ENCODE data around the gene SEMA7A.

DNA sequence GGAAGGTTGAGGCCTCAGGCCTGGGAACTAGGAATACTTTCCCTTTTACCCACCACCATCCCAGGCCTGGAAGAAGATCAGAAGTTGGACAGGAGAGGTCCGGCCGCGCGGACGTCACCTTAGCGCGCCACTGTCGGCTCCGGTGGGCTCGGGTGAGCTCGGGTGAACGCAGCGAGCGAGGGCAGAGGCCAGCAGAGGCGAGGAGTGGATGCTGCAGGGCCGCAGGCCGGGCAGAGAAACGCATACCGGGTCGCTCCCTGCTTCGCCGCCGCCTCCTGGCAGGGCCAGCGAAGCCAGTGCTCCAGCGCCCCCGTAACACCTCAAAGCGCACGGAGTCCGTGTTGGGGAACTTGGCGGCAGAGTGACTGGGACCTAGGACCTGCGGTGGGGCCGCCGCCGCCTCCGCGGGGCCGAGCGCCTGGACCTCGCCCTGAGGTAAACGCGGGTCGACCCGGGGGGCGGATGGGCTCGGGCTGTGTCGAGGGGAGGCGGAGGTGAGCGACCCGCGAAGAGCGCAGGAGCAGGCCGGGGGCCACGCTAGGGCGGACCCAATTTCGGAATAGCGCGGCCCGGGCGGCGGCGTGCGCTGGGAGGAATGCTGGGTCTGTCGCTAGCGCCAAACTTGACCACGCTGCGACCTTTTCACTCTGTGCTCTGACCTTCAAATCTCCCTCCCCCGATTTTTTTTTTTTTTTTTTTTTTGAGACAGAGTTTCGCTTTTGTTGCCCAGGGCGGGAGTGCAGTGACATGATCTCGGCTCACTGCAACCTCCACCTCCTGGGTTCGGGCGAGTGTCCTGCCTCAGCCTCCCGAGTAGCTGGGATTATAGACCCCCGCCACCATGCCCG is 67.9 kb downstream of the SEMA7A start:
- TF ChIP-seq POLR2A (IDR thresholded peaks at IDR 0.05; ENCODE audit: low read depth, low read length) (no peak), POLR2AphosphoS5 (IDR thresholded peaks at IDR 0.05; ENCODE audit: low read depth, low read length) (no peak), SPI1 (IDR thresholded peaks at IDR 0.05; ENCODE audit: low read depth, low read length) (no peak), TAF1 (IDR thresholded peaks at IDR 0.05; ENCODE audit: low read depth, low read length) (no peak), PAX5 (IDR thresholded peaks at IDR 0.05; ENCODE audit: insufficient read depth, low read length, severe bottlenecking) (no peak), POU2F2 (IDR thresholded peaks at IDR 0.05; ENCODE audit: low read depth, low read length) (no peak)
